GM10266 (cell line): ENCODE data around the gene CLIC5.

Experiments used
- DNase-seq: peaks from one replicate; pipeline ENCODE4 v3.0.0; 2012; ENCODE audit errors: extremely low spot score
- CTCF ChIP-seq: IDR thresholded peaks from 2 replicates; pipeline ENCODE4 v1.5.1; 2012; ENCODE audit warnings: mild to moderate bottlenecking, low read depth; ENCODE audit not compliant: control insufficient read depth, insufficient read depth; ENCODE audit errors: missing control alignments

Gene CLIC5

GRCh38 chr6:45972795-45973503 is 42.7 kb downstream of the CLIC5 start:
- TF ChIP-seq CTCF: no peak
- no peak for DNase-seq

DNA sequence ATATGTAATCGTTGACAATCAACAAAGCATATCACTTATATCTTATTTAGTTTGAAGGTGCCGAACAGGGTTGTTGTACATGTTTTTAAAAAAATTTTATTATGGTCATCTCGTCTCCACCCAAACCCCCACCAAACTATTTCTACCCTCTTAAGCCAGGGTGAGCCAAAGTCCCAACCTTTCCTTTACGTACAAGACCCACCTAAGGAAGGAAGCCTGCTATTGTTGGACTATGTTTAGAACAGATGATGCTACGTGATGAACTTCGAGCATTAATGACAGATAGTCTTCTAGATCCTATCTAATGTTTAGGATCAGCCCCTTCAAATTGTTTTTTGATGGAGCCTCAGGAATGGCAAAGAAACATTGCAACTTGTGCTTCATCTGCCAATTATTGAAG is 44.4 kb downstream of the CLIC5 start:
- no peak for TF ChIP-seq CTCF
- no peak for DNase-seq

GRCh38 chr6:45970326-45970725 is 45.3 kb downstream of the CLIC5 start:
- TF ChIP-seq CTCF: no peak
- DNase-seq: no peak

DNA sequence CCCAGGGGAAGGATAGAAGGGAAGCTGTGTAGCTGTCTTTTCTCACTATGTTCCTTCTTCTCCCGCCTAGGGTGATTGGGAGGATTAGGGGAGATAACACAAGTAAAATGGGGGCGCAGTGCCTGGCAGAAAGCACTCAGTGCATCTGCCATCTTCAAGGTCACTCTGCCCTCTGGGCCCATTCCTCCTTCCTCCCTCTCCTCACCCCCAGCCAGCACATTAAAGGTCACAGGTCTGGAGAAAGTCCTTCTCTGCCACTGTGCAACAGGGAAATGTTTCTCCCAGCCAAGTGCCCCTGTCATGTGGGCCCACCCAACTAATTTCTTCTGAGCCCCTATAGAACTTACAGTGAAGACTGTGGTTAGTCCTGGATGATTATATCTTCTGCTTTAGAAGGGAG is 45.8 kb downstream of the CLIC5 start:
- no peak for TF ChIP-seq CTCF
- no peak for DNase-seq

GRCh38 chr6:45969026-45969425 is 46.6 kb downstream of the CLIC5 start:
- DNase-seq: no peak
- no peak for TF ChIP-seq CTCF

GRCh38 chr6:45967363-45967762 is 48.3 kb downstream of the CLIC5 start:
- DNase-seq: no peak
- no peak for TF ChIP-seq CTCF

GRCh38 chr6:45966797-45967196 is 48.9 kb downstream of the CLIC5 start:
- no peak for DNase-seq
- TF ChIP-seq CTCF: no peak
